ENCODE data around the gene HIPK1. TPM values are rescaled to one million over a fixed set of nuclear protein-coding genes. Genes with fewer than 3 reads are reported as not detected.

HIPK1 gene
- total and polyA plus RNA-seq, 2 of the 13 experiments (the other 11 are each of a cell fraction or from before 2014, with no cell fraction given): 20.8 to 33.4 TPM

- TF ChIP-seq ZNF142 (CRISPR knock-in tag; IDR thresholded peaks at IDR 0.05) (0 out of 2 replicates have a peak, but pooled peaks have one; percentile 34), ZNF296 (CRISPR knock-in tag; conservative IDR thresholded peaks at IDR 0.05) (0 out of 2 replicates have a peak, but pooled peaks have one; percentile 22), SATB2 (CRISPR knock-in tag; IDR thresholded peaks at IDR 0.05) (no peak), ZBTB14 (CRISPR knock-in tag; IDR thresholded peaks at IDR 0.05) (peak; percentile 90), RELA (CRISPR knock-in tag; IDR thresholded peaks at IDR 0.05) (peak; percentile 68; the same call in 1 of the 2 replicates), CEBPZ (IDR thresholded peaks at IDR 0.05; ENCODE audit: low read length) (no peak), ZNF232 (CRISPR knock-in tag; IDR thresholded peaks at IDR 0.05; ENCODE audit: borderline replicate concordance) (peak; percentile 91; the same call in 1 of the 2 replicates), MYC (CRISPR knock-in tag; IDR thresholded peaks at IDR 0.05; ENCODE audit: borderline replicate concordance) (peak; percentile 79; the same call in 1 of the 2 replicates), SMARCE1 (IDR thresholded peaks at IDR 0.05; ENCODE audit: borderline replicate concordance) (no peak), HES4 (CRISPR knock-in tag; IDR thresholded peaks at IDR 0.05; ENCODE audit: borderline replicate concordance) (no peak), RFX1 (IDR thresholded peaks at IDR 0.05) (no peak), ZSCAN9 (CRISPR knock-in tag; IDR thresholded peaks at IDR 0.05; ENCODE audit: borderline replicate concordance) (no peak; the same call in 1 of the 2 replicates), CTCF (CRISPR knock-in tag; IDR thresholded peaks at IDR 0.05) (peak; percentile 94), PREB (CRISPR knock-in tag; IDR thresholded peaks at IDR 0.05) (no peak), ZNF136 (CRISPR knock-in tag; IDR thresholded peaks at IDR 0.05; ENCODE audit: low read depth) (peak; percentile 39; the same call in 1 of the 2 replicates)
Observed at GRCh38 chr1:113904674-113905434, 24.3 kb upstream of the HIPK1 start, which contains the start of the genes AP4B1 and DCLRE1B (continued).
